Osteoblast (primary cell): ENCODE measurements around the gene TEX29. TPM values are rescaled to one million over a fixed set of nuclear protein-coding genes. Genes with fewer than 3 reads are reported as not detected.

ENCODE experiments used
- DNase-seq: peaks from one replicate; pipeline ENCODE4 v3.0.0; 2011; ENCODE audit warnings: low spot score, mixed read lengths; ENCODE audit not compliant: insufficient read length; ENCODE audit errors: missing footprints
- H2AFZ ChIP-seq: 2 replicates; pipeline ENCODE4 v1.6.0; 2011; ENCODE audit warnings: mild to moderate bottlenecking, low read length
- H3K27ac ChIP-seq: 2 replicates; pipeline ENCODE4 v1.5.1; 2011; ENCODE audit warnings: mild to moderate bottlenecking, low read depth, low read length, moderate library complexity
- H3K27me3 ChIP-seq: 2 replicates; pipeline ENCODE4 v1.6.0; 2012; ENCODE audit warnings: mild to moderate bottlenecking, control low read depth, inconsistent platforms, low read length, moderate library complexity; ENCODE audit not compliant: insufficient read depth
- H3K36me3 ChIP-seq: 2 replicates; pipeline ENCODE4 v1.5.1; 2011; ENCODE audit warnings: mild to moderate bottlenecking, low read length, control low read depth, moderate library complexity; ENCODE audit not compliant: insufficient read depth
- H3K4me1 ChIP-seq: 2 replicates; pipeline ENCODE4 v1.5.1; 2011; ENCODE audit warnings: mild to moderate bottlenecking, low read length, control low read depth, moderate library complexity; ENCODE audit not compliant: insufficient read depth
- H3K4me2 ChIP-seq: 2 replicates; pipeline ENCODE4 v1.6.0; 2011; ENCODE audit warnings: mild to moderate bottlenecking, low read length; ENCODE audit not compliant: insufficient read depth
- H3K4me3 ChIP-seq: fragments of 200-600 bp; sonication (generic); 3 replicates; pipeline ENCODE4 v1.5.1; 2012; ENCODE audit warnings: mild to moderate bottlenecking, low read length, inconsistent platforms; ENCODE audit not compliant: insufficient read depth
- H3K79me2 ChIP-seq: 2 replicates; pipeline ENCODE4 v1.6.0; 2012; ENCODE audit warnings: mild to moderate bottlenecking, low read length, control low read depth, inconsistent platforms; ENCODE audit not compliant: insufficient read depth
- H3K9me3 ChIP-seq: 2 replicates; pipeline ENCODE4 v1.5.1; 2011; ENCODE audit warnings: low read depth, low read length, control low read depth
- H4K20me1 ChIP-seq: 2 replicates; pipeline ENCODE4 v1.6.0; 2012; ENCODE audit warnings: mild to moderate bottlenecking, low read length, control low read depth; ENCODE audit not compliant: insufficient read depth
- total RNA-seq: library from RNA; depleted of rRNA; stranded (reverse); fragments of >200 nt; gene quantifications from 2 replicates; pipeline ENCODE4 v1.2.3, GENCODE V29; 2012
- TF ChIP-seq, protein P1 (sequence below): IDR thresholded peaks from 2 replicates; pipeline ENCODE4 v1.5.1; 2011; ENCODE audit warnings: mild to moderate bottlenecking, low read depth, low read length, moderate library complexity; ENCODE audit errors: extremely low read depth

The TEX29 gene
- total RNA-seq, 1 donor, result 0.36 TPM

GRCh38 chr13:111289251-111289650 is 31.2 kb upstream of the TEX29 start:
- Histone ChIP-seq H3K79me2 (no peaks in the 10 kb centered on the region), H2AFZ (no peak overlapping the region), H3K27ac (no peak overlapping the region), H3K4me2 (no peak overlapping the region), H3K4me1 (no peaks in the 10 kb centered on the region), H3K4me3 (no peak overlapping the region), H3K9me3 (no peaks in the 10 kb centered on the region), H4K20me1 (no peaks in the 10 kb centered on the region), H3K27me3 (no peaks in the 10 kb centered on the region), H3K36me3 (peaks cover 59% of the 10 kb centered on the region)
- TF ChIP-seq, protein P1, sequence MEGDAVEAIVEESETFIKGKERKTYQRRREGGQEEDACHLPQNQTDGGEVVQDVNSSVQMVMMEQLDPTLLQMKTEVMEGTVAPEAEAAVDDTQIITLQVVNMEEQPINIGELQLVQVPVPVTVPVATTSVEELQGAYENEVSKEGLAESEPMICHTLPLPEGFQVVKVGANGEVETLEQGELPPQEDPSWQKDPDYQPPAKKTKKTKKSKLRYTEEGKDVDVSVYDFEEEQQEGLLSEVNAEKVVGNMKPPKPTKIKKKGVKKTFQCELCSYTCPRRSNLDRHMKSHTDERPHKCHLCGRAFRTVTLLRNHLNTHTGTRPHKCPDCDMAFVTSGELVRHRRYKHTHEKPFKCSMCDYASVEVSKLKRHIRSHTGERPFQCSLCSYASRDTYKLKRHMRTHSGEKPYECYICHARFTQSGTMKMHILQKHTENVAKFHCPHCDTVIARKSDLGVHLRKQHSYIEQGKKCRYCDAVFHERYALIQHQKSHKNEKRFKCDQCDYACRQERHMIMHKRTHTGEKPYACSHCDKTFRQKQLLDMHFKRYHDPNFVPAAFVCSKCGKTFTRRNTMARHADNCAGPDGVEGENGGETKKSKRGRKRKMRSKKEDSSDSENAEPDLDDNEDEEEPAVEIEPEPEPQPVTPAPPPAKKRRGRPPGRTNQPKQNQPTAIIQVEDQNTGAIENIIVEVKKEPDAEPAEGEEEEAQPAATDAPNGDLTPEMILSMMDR, result no peak
- DNase-seq, result no peak

- Histone ChIP-seq H3K4me2 (no peak overlapping the region), H3K36me3 (peaks cover 36% of the 10 kb centered on the region), H4K20me1 (peaks cover 6% of the 10 kb centered on the region)
Measured at GRCh38 chr13:111291908-111292307, 28.5 kb upstream of the TEX29 start.

DNA sequence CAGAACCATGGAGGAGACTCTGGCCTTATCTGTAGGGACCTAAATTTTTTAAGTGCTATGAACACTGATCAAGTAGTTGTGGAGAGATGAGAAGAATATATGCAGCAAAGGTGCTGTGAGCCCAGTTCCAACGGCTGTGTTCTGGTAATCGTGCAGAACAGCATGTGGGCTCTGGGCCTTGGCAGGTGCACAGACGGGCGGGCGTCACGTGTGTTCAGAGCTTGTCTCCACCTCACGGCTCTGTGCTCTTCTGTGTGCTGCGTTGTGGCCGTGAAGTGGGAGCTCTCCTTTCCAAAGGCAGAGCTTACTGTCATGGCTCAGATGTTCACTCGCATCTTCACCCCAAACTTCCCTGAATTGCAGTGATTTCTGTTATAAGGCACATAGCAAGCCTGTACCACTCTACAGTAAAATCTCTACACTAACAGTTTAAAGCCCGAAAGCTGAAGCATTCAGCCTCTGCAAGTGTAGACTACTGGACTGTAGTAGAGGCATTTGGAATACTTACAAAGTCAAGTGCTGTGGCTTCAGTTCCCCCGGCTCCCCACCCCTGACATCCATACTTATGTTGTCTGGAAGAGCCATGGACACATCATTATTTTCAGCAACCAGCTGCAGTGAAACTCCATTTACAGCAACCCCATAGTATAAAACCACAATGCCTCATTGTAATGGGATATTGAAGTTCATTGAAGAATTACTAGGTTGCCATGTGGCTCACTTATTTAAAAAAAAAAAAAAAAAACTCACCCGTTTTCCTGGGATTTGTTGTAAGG is 27.5 kb upstream of the TEX29 start:
- TF ChIP-seq, protein P1, result no peak
- Histone ChIP-seq H3K36me3 (peaks cover 29% of the 10 kb centered on the region), H3K4me1 (no peaks in the 10 kb centered on the region), H2AFZ (no peak overlapping the region), H3K4me3 (no peak overlapping the region), H3K9me3 (no peaks in the 10 kb centered on the region), H3K27me3 (no peaks in the 10 kb centered on the region), H3K27ac (no peak overlapping the region), H4K20me1 (peaks cover 6% of the 10 kb centered on the region), H3K4me2 (no peak overlapping the region), H3K79me2 (no peaks in the 10 kb centered on the region)
- DNase-seq, result no peak

More at GRCh38 chr13:111291908-111292307, 28.5 kb upstream of the TEX29 start:
- H3K79me2 ChIP-seq, result no peaks in the 10 kb centered on the region
- H3K4me3 ChIP-seq, result no peak overlapping the region
- TF ChIP-seq, protein P1, result no peak
- no peak for DNase-seq
- H3K27me3 ChIP-seq, result no peaks in the 10 kb centered on the region
- H3K9me3 ChIP-seq, result no peaks in the 10 kb centered on the region
- no peak overlapping the region for H2AFZ ChIP-seq
- H3K4me1 ChIP-seq, result no peaks in the 10 kb centered on the region
- no peak overlapping the region for H3K27ac ChIP-seq

DNA sequence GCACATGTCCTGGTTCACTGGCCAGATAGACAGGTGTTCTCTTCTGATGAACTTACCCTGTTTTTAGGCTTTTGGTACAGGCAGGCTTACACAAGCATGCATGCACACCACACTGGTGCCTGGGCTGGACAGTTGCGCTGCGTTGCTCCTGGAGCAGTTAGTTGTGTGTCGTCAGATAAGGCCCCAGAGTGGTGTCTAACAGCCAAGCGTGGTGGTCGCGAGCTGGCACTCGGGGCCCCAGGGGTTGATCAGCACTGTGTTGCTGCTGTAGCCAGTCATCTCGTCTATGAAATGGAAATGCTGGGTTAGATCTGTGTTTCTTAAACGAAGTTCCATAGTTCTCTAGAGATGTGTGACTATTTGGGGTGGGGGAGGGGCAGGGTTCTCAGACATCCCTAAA is 24.6 kb upstream of the TEX29 start:
- no peak for DNase-seq
- Histone ChIP-seq H3K9me3 (no peaks in the 10 kb centered on the region), H4K20me1 (peaks cover 6% of the 10 kb centered on the region), H3K4me1 (no peaks in the 10 kb centered on the region), H3K27ac (no peak overlapping the region), H3K27me3 (no peaks in the 10 kb centered on the region), H3K4me3 (no peak overlapping the region), H3K36me3 (peaks cover 18% of the 10 kb centered on the region), H2AFZ (no peak overlapping the region), H3K4me2 (no peak overlapping the region), H3K79me2 (no peaks in the 10 kb centered on the region)
- TF ChIP-seq, protein P1, result no peak
